IMR-90 (cell line): Measurements from ENCODE around the gene SLC7A4. TPM values are rescaled to one million over a fixed set of nuclear protein-coding genes. Genes with fewer than 3 reads are reported as not detected.

ENCODE experiments used
- ATAC-seq: fragments of 200-7000 bp; cut with Tn5 transposase; 2 replicates; pipeline ENCODE4 v1.9.1; 2020; ENCODE audit warnings: low read depth, mild to moderate bottlenecking, moderate library complexity
- BruUV-seq: library from RNA; stranded (reverse); fragments of 400-500 nt; replicated peaks from 2 replicates; lab custom pipeline; 2021; lab: Mats Ljungman, UMichigan
- CTCF ChIA-PET: fragments of 300-600 bp; formaldehyde crosslinking; extraction: SDS; loops from one replicate; lab custom pipeline; 2021; ENCODE audit warnings: antibody characterized with exemption; lab: Yijun Ruan, JAX
- POLR2A ChIA-PET: fragments of 300-600 bp; sonication (Branson Sonifier 250); formaldehyde crosslinking; loops from one replicate; lab custom pipeline; 2022; ENCODE audit warnings: antibody characterized with exemption; ENCODE audit not compliant: unreplicated experiment; lab: Charles Lee
- DNase-seq: peaks from one replicate; pipeline ENCODE4 v3.0.0; 2013
- H2AFZ ChIP-seq: replicated peaks from 2 replicates; pipeline ENCODE3; 2013; ENCODE audit warnings: low read length, mild to moderate bottlenecking; ENCODE audit not compliant: poor library complexity
- H2AK5ac ChIP-seq: 2 replicates; pipeline ENCODE4 v1.6.1; 2013; ENCODE audit warnings: low read depth, low read length, inconsistent platforms
- H2AK9ac ChIP-seq: replicated peaks from 2 replicates; pipeline ENCODE3; 2013; ENCODE audit warnings: mild to moderate bottlenecking, low read depth, low read length, moderate library complexity; ENCODE audit not compliant: poor library complexity
- H2BK120ac ChIP-seq: 2 replicates; pipeline ENCODE4 v1.6.1; 2013; ENCODE audit warnings: low read depth, low read length, inconsistent platforms
- H2BK15ac ChIP-seq: 3 replicates; pipeline ENCODE4 v1.6.1; 2013; ENCODE audit warnings: low read depth, low read length, inconsistent platforms
- H2BK20ac ChIP-seq: 2 replicates; pipeline ENCODE4 v1.6.1; 2013; ENCODE audit warnings: low read depth, mild to moderate bottlenecking, inconsistent platforms, low read length, moderate library complexity
- H2BK5ac ChIP-seq: 2 replicates; pipeline ENCODE4 v1.6.1; 2013; ENCODE audit warnings: mild to moderate bottlenecking, low read depth, low read length, inconsistent platforms; ENCODE audit not compliant: poor library complexity, severe bottlenecking
- H3K14ac ChIP-seq: replicated peaks from 2 replicates; pipeline ENCODE4 v1.6.1; 2013; ENCODE audit warnings: low read depth, low read length, inconsistent platforms
- H3K18ac ChIP-seq: 2 replicates; pipeline ENCODE4 v1.6.1; 2013; ENCODE audit warnings: low read depth, low read length, control low read depth
- H3K23ac ChIP-seq: 2 replicates; pipeline ENCODE4 v1.6.1; 2013; ENCODE audit warnings: low read depth, low read length, inconsistent platforms
- H3K27ac ChIP-seq: 2 replicates; pipeline ENCODE4 v1.5.1; 2013; ENCODE audit warnings: mild to moderate bottlenecking, control low read depth, low read length; ENCODE audit not compliant: insufficient read depth
- H3K27me3 ChIP-seq: 2 replicates; pipeline ENCODE4 v1.6.1; 2013; ENCODE audit warnings: low read length; ENCODE audit not compliant: control insufficient read depth, insufficient read depth
- H3K36me3 ChIP-seq: 2 replicates; pipeline ENCODE4 v1.6.1; 2013; ENCODE audit warnings: low read length, mixed read lengths; ENCODE audit not compliant: control insufficient read depth, insufficient read depth
- H3K4ac ChIP-seq: 2 replicates; pipeline ENCODE4 v1.6.1; 2013; ENCODE audit warnings: low read depth, low read length, inconsistent platforms
- H3K4me1 ChIP-seq: 2 replicates; pipeline ENCODE4 v1.6.1; 2013; ENCODE audit warnings: low read length, mixed read lengths; ENCODE audit not compliant: control insufficient read depth, insufficient read depth
- H3K4me2 ChIP-seq: 2 replicates; pipeline ENCODE4 v1.6.1; 2013; ENCODE audit warnings: low read depth, mild to moderate bottlenecking, control low read depth, low read length, moderate library complexity
- H3K4me3 ChIP-seq: 2 replicates; pipeline ENCODE4 v1.5.1; 2013; ENCODE audit warnings: low read depth, mild to moderate bottlenecking, control low read depth, low read length, moderate library complexity; ENCODE audit not compliant: insufficient read depth
- H3K56ac ChIP-seq: 2 replicates; pipeline ENCODE4 v1.6.1; 2013; ENCODE audit warnings: low read length, inconsistent platforms; ENCODE audit not compliant: insufficient read depth; ENCODE audit errors: extremely low read depth
- H3K79me1 ChIP-seq, 2 experiments: 2 replicates each; pipeline ENCODE4 v1.6.1; 2013; ENCODE audit warnings: low read length in 2 of 2, inconsistent platforms in 1 of 2, low read depth in 1 of 2
- H3K9ac ChIP-seq: 2 replicates; pipeline ENCODE4 v1.6.1; 2013; ENCODE audit warnings: low read depth, low read length, control low read depth
- H3K9me1 ChIP-seq: 2 replicates; pipeline ENCODE4 v1.6.1; 2013; ENCODE audit warnings: low read length, inconsistent platforms; ENCODE audit not compliant: insufficient read depth
- H3K9me3 ChIP-seq: 2 replicates; pipeline ENCODE4 v1.6.1; 2013; ENCODE audit warnings: low read length; ENCODE audit not compliant: control insufficient read depth, insufficient read depth
- H4K20me1 ChIP-seq: 2 replicates; pipeline ENCODE4 v1.6.1; 2013; ENCODE audit warnings: low read length, inconsistent platforms; ENCODE audit not compliant: insufficient read depth
- H4K5ac ChIP-seq: 2 replicates; pipeline ENCODE4 v1.6.1; 2013; ENCODE audit warnings: mild to moderate bottlenecking, low read depth, low read length, control low read depth
- H4K8ac ChIP-seq, 2 experiments: 2 replicates each; pipeline ENCODE4 v1.6.1; 2013; ENCODE audit warnings: low read depth in 2 of 2, low read length in 2 of 2, control low read depth in 1 of 2, inconsistent platforms in 1 of 2
- H4K91ac ChIP-seq: 2 replicates; pipeline ENCODE4 v1.6.1; 2013; ENCODE audit warnings: low read depth, low read length, inconsistent platforms; ENCODE audit not compliant: insufficient read depth
- BHLHE40 ChIP-seq: fragments of 150-350 bp; IDR thresholded peaks from 2 replicates; pipeline ENCODE4 v1.6.1; 2016; ENCODE audit warnings: mild to moderate bottlenecking, low read depth, low read length
- CEBPB ChIP-seq: IDR thresholded peaks from 2 replicates; pipeline ENCODE4 v1.6.1; 2012; ENCODE audit warnings: low read depth, low read length, improper control_type of control experiment
- CHD1 ChIP-seq: IDR thresholded peaks from 2 replicates; pipeline ENCODE4 v1.6.1; 2012; ENCODE audit warnings: low read depth, low read length, improper control_type of control experiment
- FOS ChIP-seq: fragments of 150-350 bp; IDR thresholded peaks from 2 replicates; pipeline ENCODE4 v1.6.1; 2016; ENCODE audit warnings: low read depth, low read length
- MAFK ChIP-seq: IDR thresholded peaks from 2 replicates; pipeline ENCODE4 v1.6.1; 2012; ENCODE audit warnings: low read depth, low read length, improper control_type of control experiment
- MAZ ChIP-seq: IDR thresholded peaks from 2 replicates; pipeline ENCODE4 v1.6.1; 2012; ENCODE audit warnings: low read depth, mild to moderate bottlenecking, low read length, improper control_type of control experiment, moderate library complexity, borderline replicate concordance
- MXI1 ChIP-seq: IDR thresholded peaks from 2 replicates; pipeline ENCODE4 v1.6.1; 2012; ENCODE audit warnings: low read depth, mild to moderate bottlenecking, low read length, moderate library complexity, borderline replicate concordance
- NFE2L2 ChIP-seq: fragments of 150-350 bp; IDR thresholded peaks from 2 replicates; pipeline ENCODE4 v1.6.1; 2016; ENCODE audit warnings: low read depth, mild to moderate bottlenecking, low read length
- POLR2A ChIP-seq: IDR thresholded peaks from 2 replicates; pipeline ENCODE4 v1.6.1; 2012; ENCODE audit warnings: mild to moderate bottlenecking, low read depth, low read length
- RAD21 ChIP-seq: IDR thresholded peaks from 2 replicates; pipeline ENCODE4 v1.6.1; 2012; ENCODE audit warnings: low read length, improper control_type of control experiment
- RCOR1 ChIP-seq: IDR thresholded peaks from 2 replicates; pipeline ENCODE4 v1.6.1; 2012; ENCODE audit warnings: mild to moderate bottlenecking, low read length, improper control_type of control experiment; ENCODE audit not compliant: insufficient replicate concordance
- RFX5 ChIP-seq: IDR thresholded peaks from 2 replicates; pipeline ENCODE4 v1.8.0; 2012; ENCODE audit warnings: low read depth, mild to moderate bottlenecking, low read length, moderate library complexity
- SMC3 ChIP-seq: fragments of 150-350 bp; IDR thresholded peaks from 2 replicates; pipeline ENCODE4 v1.6.1; 2016; ENCODE audit warnings: low read depth, mild to moderate bottlenecking, antibody characterized with exemption, low read length, moderate library complexity
- WGBS, 2 experiments: methylation state at CpG; one replicate each; pipeline versions ENCODE4 v1.1.5 to v1.1.7; 2013; ENCODE audit warnings: missing lambda C conversion rate in 2 of 2; ENCODE audit not compliant: insufficient read length in 1 of 2; ENCODE audit errors: extremely low coverage in 2 of 2; 5-methylcytosine and 5-hydroxymethylcytosine counted together
- dilution Hi-C: fragments of 300-500 bp; cut with HindIII; formaldehyde crosslinking; loops from one replicate; pipeline ENCODE4 v1.14.3; 2018; ENCODE audit warnings: low sequenced_read_pairs; ENCODE audit not compliant: unreplicated experiment
- in situ Hi-C: fragments of 300-500 bp; cut with MboI; formaldehyde crosslinking; loops from 3 replicates; pipeline ENCODE4 v1.14.3; 2019; ENCODE audit warnings: low sequenced_read_pairs, inconsistent platforms, mixed read lengths
- intact Hi-C: fragments of 100-400 bp; cut with micrococcal nuclease; formaldehyde crosslinking; loops from 2 replicates; pipeline ENCODE4 v1.10.0; 2022
- polyA plus RNA-seq, 3 experiments: library from polyadenylated mRNA; depleted of rRNA; stranded (reverse); fragments of >200 nt; gene quantifications; 2 replicates each; pipeline ENCODE4 v1.2.3, GENCODE V29; 2012; ENCODE audit warnings: low replicate concordance in 1 of 3
- total RNA-seq: library from RNA; depleted of rRNA; stranded (reverse); fragments of >200 nt; gene quantifications from 2 replicates; pipeline ENCODE4 v1.2.3, GENCODE V29; 2012
- TF ChIP-seq, protein P1 (sequence below): fragments of 150-350 bp; IDR thresholded peaks from 2 replicates; pipeline ENCODE4 v1.6.1; 2017; ENCODE audit warnings: mild to moderate bottlenecking, antibody characterized with exemption, low read length, low read depth
- TF ChIP-seq, protein P2 (sequence below): fragments of 150-350 bp; IDR thresholded peaks from 2 replicates; pipeline ENCODE4 v1.6.1; 2016; ENCODE audit warnings: low read depth, mild to moderate bottlenecking, low read length, moderate library complexity, borderline replicate concordance
- TF ChIP-seq, protein P3 (sequence below): conservative IDR thresholded peaks from 2 replicates; pipeline ENCODE4 v1.5.1; 2012; ENCODE audit warnings: mild to moderate bottlenecking, low read depth, low read length, improper control_type of control experiment

The SLC7A4 gene
- total and polyA plus RNA-seq, 2 of the 4 experiments (the other 2 are of a cell fraction): 0.03 TPM; not detected in 1

DNA sequence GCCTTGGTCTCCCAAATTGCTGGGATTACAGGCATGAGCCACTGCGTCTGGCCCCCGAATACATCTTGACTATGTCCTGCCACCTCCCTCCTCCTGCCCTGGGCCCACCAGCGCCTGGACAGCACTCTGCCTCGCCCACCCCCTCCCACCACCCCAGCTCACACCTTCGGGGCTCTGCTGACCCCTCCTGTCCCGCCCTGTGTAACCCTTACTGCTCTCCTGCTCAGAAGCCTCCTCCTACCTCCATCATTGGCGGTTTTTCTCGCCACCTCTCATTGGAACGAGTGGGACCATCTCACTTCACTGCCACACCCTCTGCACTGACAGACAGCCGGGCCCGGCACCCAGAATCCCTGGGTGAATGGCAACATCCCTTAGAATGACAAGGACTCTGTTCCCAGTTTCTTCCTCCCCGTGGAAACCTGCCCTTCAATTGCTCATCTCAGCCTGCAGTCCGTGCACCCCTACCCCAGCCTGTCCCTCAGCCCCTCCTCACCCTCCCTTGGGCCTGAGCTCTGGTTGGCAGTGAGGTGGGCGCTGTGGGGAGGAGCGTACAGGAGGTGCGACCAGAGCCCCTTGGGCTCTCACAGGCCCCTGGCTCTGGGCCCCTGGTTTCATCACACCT, 45.6 kb upstream of the SLC7A4 start:
- Histone ChIP-seq H4K20me1 (no peaks in the 10 kb centered on the region), H3K79me1 (no peaks in the 10 kb centered on the region), H2AK5ac (no peak overlapping the region), H3K27me3 (no peaks in the 10 kb centered on the region), H3K9me1 (peaks cover 5% of the 10 kb centered on the region; the same call in 1 of the 2 replicates), H3K9ac (no peak overlapping the region), H3K4ac (no peak overlapping the region), H3K4me2 (no peak overlapping the region), H3K36me3 (no peaks in the 10 kb centered on the region), H2AFZ (no peak overlapping the region), H3K18ac (no peak overlapping the region), H2BK5ac (no peak overlapping the region), H3K9me3 (no peaks in the 10 kb centered on the region), H4K5ac (no peak overlapping the region), H4K8ac (no peak overlapping the region), H3K27ac (no peak overlapping the region), H3K4me3 (no peak overlapping the region), H3K14ac (no peak overlapping the region), H2BK20ac (no peak overlapping the region), H4K91ac (no peak overlapping the region), H2AK9ac (no peak overlapping the region), H3K56ac (no peak overlapping the region), H3K23ac (no peak overlapping the region), H2BK120ac (no peak overlapping the region), H3K4me1 (peaks cover 3% of the 10 kb centered on the region), H2BK15ac (no peak overlapping the region)
- dilution Hi-C loops (no loop called here), intact Hi-C loops (no loop called here), in situ Hi-C loops (no loop called here)
- no peak for ATAC-seq
- no TSS peak for BruUV-seq
- ChIA-PET POLR2A (no interaction called here), CTCF (no interaction called here)
- DNase-seq: no peak
- TF ChIP-seq RFX5 (no peak), CHD1 (no peak), RCOR1 (no peak), FOS (no peak), POLR2A (no peak), RAD21 (no peak), MAZ (no peak), BHLHE40 (no peak), NFE2L2 (no peak), SMC3 (no peak), CEBPB (no peak), MAFK (no peak), MXI1 (no peak)
- TF ChIP-seq, protein P1, sequence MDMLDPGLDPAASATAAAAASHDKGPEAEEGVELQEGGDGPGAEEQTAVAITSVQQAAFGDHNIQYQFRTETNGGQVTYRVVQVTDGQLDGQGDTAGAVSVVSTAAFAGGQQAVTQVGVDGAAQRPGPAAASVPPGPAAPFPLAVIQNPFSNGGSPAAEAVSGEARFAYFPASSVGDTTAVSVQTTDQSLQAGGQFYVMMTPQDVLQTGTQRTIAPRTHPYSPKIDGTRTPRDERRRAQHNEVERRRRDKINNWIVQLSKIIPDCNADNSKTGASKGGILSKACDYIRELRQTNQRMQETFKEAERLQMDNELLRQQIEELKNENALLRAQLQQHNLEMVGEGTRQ: no peak
- TF ChIP-seq, protein P2, sequence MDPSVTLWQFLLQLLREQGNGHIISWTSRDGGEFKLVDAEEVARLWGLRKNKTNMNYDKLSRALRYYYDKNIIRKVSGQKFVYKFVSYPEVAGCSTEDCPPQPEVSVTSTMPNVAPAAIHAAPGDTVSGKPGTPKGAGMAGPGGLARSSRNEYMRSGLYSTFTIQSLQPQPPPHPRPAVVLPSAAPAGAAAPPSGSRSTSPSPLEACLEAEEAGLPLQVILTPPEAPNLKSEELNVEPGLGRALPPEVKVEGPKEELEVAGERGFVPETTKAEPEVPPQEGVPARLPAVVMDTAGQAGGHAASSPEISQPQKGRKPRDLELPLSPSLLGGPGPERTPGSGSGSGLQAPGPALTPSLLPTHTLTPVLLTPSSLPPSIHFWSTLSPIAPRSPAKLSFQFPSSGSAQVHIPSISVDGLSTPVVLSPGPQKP: no peak
- TF ChIP-seq, protein P3, sequence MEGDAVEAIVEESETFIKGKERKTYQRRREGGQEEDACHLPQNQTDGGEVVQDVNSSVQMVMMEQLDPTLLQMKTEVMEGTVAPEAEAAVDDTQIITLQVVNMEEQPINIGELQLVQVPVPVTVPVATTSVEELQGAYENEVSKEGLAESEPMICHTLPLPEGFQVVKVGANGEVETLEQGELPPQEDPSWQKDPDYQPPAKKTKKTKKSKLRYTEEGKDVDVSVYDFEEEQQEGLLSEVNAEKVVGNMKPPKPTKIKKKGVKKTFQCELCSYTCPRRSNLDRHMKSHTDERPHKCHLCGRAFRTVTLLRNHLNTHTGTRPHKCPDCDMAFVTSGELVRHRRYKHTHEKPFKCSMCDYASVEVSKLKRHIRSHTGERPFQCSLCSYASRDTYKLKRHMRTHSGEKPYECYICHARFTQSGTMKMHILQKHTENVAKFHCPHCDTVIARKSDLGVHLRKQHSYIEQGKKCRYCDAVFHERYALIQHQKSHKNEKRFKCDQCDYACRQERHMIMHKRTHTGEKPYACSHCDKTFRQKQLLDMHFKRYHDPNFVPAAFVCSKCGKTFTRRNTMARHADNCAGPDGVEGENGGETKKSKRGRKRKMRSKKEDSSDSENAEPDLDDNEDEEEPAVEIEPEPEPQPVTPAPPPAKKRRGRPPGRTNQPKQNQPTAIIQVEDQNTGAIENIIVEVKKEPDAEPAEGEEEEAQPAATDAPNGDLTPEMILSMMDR: no peak
- 45% methylated on average over 5 of the region's 16 CpGs; no CpG with 5 or more reads in 1 of the 2 experiments for WGBS, 2 experiments
